Gastrocnemius medialis (tissue), 4 donors: ENCODE data around the gene RGL2. TPM values are rescaled to one million over a fixed set of nuclear protein-coding genes. Genes with fewer than 3 reads are reported as not detected.

Experiments used
- ATAC-seq, 2 donors: fragments of 150-250 bp; one replicate each; pipeline ENCODE4 v1.9.1; 2016
- DNase-seq, 2 donors: peaks; one replicate each; pipeline ENCODE4 v3.0.0-alpha.2; 2019
- H3K27ac ChIP-seq, 4 donors: fragments of 200-600 bp; sonication (generic); 1 replicate in 1 of 4; 2 replicates in 3 of 4; pipeline ENCODE4 v1.5.1; 2016 to 2018; ENCODE audit warnings: mild to moderate bottlenecking in 2 of 4, moderate library complexity in 1 of 4
- H3K27me3 ChIP-seq, 3 donors: fragments of 200-600 bp; sonication (generic) in 2 of 3; 1 replicate in 1 of 3; 2 replicates in 2 of 3; pipeline versions ENCODE4 v1.5.1 to v1.6.0; 2016 to 2019; ENCODE audit warnings: mild to moderate bottlenecking in 1 of 3, moderate library complexity in 1 of 3
- H3K36me3 ChIP-seq, 2 donors: fragments of 200-600 bp; sonication (generic) in 1 of 2; one replicate each; pipeline ENCODE4 v1.5.1; 2017 to 2018
- H3K4me1 ChIP-seq, 2 donors: fragments of 200-600 bp; sonication (generic) in 1 of 2; one replicate each; pipeline ENCODE4 v1.5.1; 2016 to 2017; ENCODE audit warnings: mild to moderate bottlenecking in 2 of 2
- H3K4me3 ChIP-seq, 4 donors: fragments of 200-600 bp; sonication (generic) in 3 of 4; 1 replicate in 1 of 4; 2 replicates in 3 of 4; pipeline ENCODE4 v1.5.1; 2016 to 2019; ENCODE audit warnings: mild to moderate bottlenecking in 2 of 4
- H3K9me3 ChIP-seq, 3 donors: fragments of 200-600 bp; sonication (generic) in 2 of 3; 1 replicate in 1 of 3; 2 replicates in 2 of 3; pipeline ENCODE4 v1.5.1; 2016 to 2019
- POLR2A ChIP-seq, 2 donors: fragments of 450-650 bp; IDR thresholded peaks; one replicate each; pipeline ENCODE4 v1.6.1; 2017; ENCODE audit warnings: antibody characterized with exemption in 2 of 2, mild to moderate bottlenecking in 2 of 2, moderate library complexity in 2 of 2
- in situ Hi-C, 4 donors: fragments of 200-750 bp; cut with MboI; loops; one replicate each; pipeline versions ENCODE4 v1.15.0 to v1.8.0; 2017; ENCODE audit warnings: low sequenced_read_pairs in 4 of 4
- intact Hi-C: fragments of 100-400 bp; cut with DNase I; formaldehyde crosslinking; loops from one replicate; pipeline ENCODE4 v1.15.1; 2023; ENCODE audit warnings: low total_unique reads
- total RNA-seq, 4 donors: library from RNA; depleted of rRNA; stranded (reverse); fragments of >200 nt; gene quantifications; one replicate each; pipeline versions ENCODE4 v1.1.0 to v1.2.3, GENCODE V29; 2016
- TF ChIP-seq, protein P1 (sequence below), 5 experiments: fragments of 450-650 bp in 3 of 5; fragments of 200-600 bp in 2 of 5; sonication (generic) in 2 of 5; IDR thresholded peaks in 4 of 5; conservative IDR thresholded peaks in 1 of 5; 1 replicate in 4 of 5; 2 replicates in 1 of 5; pipeline ENCODE4 v1.5.1; 2016 to 2019; ENCODE audit warnings: antibody characterized with exemption in 5 of 5, mild to moderate bottlenecking in 3 of 5, moderate library complexity in 3 of 5

The RGL2 gene
- total RNA-seq, 4 donors from 2014 or later, result 39.8 to 52.3 (median 40.8) TPM

DNA sequence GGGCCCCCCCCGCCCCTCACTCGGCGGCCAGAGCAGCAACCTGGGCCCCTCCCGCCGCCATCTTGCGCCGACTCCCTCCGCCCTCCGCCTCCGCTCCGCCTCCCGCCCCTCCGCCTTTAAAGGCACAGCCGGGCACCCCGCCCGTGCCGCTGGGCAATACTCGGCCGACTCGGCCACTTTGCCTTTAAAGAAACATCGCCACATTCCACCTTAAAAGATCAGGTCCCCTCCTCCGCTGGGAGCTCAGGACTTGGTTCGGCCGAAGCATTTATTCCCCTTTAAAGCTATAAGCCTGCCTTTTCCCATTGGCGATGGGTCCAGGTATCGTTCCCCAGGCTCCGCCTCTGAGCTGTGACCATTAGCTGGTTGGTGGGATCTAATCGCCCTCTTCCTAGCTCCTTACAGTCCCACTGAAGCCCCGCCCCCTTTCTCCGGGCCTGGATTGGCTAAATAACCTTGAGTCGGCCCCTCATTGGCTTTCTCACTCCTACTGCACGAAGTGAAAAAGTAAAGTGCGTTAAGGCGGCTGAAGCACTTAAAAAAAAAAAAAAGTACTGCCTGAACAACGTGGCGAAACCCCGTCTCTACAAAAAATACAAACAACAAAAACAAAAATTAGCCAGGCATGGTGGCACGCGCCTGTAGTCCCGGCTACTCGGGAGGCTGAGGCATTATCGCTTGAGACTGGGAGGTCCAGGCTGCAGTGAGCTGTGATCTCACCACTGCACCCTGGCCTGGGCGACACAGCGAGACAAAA lies 19.1 kb upstream of the RGL2 start, which contains the start of gene ZBTB22:
Gene ZBTB22 (minus strand): TSS at position 76 of the 757 bp plus-strand sequence. CDS start 828 bp downstream, outside the sequence.
- H3K27me3 ChIP-seq, result no peaks in the 10 kb centered on the region
- H3K27ac ChIP-seq, result peak within 1 kb of the TSS; percentile 82 to 93 (median 90)
- intact Hi-C loops, result loop anchor here (1.0 to 10.0 kb wide), 4 partner anchors 19 to 1143 kb away; partner anchors contain the start of genes AGPAT1, BRD2 and RNF5
- no peaks in the 10 kb centered on the region for H3K9me3 ChIP-seq
- H3K4me1 ChIP-seq, result peaks cover 36 to 66% of the 10 kb centered on the region in 2 donors
- in situ Hi-C loops, result no loop called here
- DNase-seq (peak; percentile 99 to 100), ATAC-seq (peak; percentile 84 to 90)
- TF ChIP-seq POLR2A (IDR thresholded peaks at IDR 0.05), result peak in 1 of 2 donors; percentile 56
- TF ChIP-seq, protein P1, sequence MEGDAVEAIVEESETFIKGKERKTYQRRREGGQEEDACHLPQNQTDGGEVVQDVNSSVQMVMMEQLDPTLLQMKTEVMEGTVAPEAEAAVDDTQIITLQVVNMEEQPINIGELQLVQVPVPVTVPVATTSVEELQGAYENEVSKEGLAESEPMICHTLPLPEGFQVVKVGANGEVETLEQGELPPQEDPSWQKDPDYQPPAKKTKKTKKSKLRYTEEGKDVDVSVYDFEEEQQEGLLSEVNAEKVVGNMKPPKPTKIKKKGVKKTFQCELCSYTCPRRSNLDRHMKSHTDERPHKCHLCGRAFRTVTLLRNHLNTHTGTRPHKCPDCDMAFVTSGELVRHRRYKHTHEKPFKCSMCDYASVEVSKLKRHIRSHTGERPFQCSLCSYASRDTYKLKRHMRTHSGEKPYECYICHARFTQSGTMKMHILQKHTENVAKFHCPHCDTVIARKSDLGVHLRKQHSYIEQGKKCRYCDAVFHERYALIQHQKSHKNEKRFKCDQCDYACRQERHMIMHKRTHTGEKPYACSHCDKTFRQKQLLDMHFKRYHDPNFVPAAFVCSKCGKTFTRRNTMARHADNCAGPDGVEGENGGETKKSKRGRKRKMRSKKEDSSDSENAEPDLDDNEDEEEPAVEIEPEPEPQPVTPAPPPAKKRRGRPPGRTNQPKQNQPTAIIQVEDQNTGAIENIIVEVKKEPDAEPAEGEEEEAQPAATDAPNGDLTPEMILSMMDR (IDR thresholded peaks at IDR 0.05 in 4 of 5, conservative IDR thresholded peaks at IDR 0.05 in 1 of 5), result peak in 1 of 5 experiments; percentile 24
- peaks cover 0 to 30% of the 10 kb centered on the region in 2 donors for H3K36me3 ChIP-seq
- H3K4me3 ChIP-seq, result peak within 1 kb of the TSS; percentile 56 to 70 (median 64)

DNA sequence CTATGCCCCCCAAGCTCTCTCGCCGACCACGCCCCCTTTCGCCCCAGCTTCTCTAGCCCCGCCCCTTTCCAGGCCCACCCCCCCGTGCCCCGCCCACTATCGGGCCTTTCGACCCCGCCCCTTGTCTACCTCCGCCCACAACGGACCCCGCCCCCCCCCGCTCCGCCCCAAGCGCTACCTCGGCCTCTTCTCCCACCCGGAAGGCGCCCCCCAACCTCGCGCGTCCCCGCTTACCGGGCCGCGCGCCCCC lies 18.6 kb upstream of the RGL2 start:
- DNase-seq (peak; percentile 35 to 48), ATAC-seq (no peak)
- no peaks in the 10 kb centered on the region for H3K9me3 ChIP-seq
- peak overlapping the region; percentile 82 to 93 (median 90) for H3K27ac ChIP-seq
- TF ChIP-seq POLR2A (IDR thresholded peaks at IDR 0.05), result no peak
- TF ChIP-seq, protein P1 (IDR thresholded peaks at IDR 0.05 in 4 of 5, conservative IDR thresholded peaks at IDR 0.05 in 1 of 5), result no peak
- H3K27me3 ChIP-seq, result no peaks in the 10 kb centered on the region
- H3K4me3 ChIP-seq, result peak overlapping the region; percentile 56 to 70 (median 64)
- in situ Hi-C loops, result no loop called here
- H3K4me1 ChIP-seq, result peaks cover 40 to 71% of the 10 kb centered on the region in 2 donors
- H3K36me3 ChIP-seq, result peaks cover 0 to 30% of the 10 kb centered on the region in 2 donors
- intact Hi-C loops, result loop anchor here (1.0 to 10.0 kb wide), 4 partner anchors 18 to 1143 kb away; partner anchors contain the start of genes AGPAT1, BRD2 and RNF5

DNA sequence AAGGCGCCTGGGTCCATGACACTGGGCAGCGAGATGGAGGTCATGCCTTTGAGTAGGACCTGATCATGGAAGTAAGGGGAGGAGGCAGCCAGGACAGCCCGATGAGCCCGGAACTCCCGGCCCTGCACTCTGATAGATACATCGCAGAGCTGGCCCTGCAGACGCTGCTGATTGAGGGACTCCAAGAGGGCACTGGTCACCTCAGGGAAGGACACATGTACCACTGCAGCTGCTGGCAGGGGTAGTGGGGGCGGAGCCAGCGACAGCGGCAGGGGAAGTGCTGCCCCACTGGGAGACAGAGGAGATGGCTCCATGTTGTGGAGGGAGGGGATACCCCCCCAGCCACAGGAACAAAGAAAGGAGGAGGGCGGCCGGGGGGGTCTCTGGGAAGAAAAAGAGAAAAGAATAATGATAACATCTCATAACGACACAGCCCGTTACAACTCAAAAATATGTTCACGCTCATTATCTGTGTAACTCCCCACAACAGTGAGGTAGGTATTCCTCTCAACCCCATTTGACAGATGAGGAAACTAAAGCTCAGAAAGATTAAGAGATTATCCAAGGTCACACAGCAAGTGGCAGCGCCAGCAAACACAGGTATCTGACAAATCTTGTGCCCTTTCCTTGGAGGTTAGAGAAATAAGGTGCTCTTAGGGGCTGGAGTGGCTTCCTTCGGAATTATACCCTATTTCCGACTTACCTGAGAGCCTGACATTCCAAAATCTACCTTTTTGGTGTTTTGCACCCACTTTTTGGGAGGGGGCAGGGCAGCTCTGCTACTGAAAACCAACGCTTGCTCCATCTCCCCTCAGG lies 18.1 kb upstream of the RGL2 start:
- H3K9me3 ChIP-seq, result no peaks in the 10 kb centered on the region
- intact Hi-C loops, result loop anchor here (1.0 to 10.0 kb wide), 4 partner anchors 18 to 1142 kb away; partner anchors contain the start of genes AGPAT1, BRD2 and RNF5
- TF ChIP-seq, protein P1 (IDR thresholded peaks at IDR 0.05 in 4 of 5, conservative IDR thresholded peaks at IDR 0.05 in 1 of 5), result no peak
- TF ChIP-seq POLR2A (IDR thresholded peaks at IDR 0.05), result no peak
- ATAC-seq (no peak), DNase-seq (peak in 1 of 2 donors; percentile 50)
- H3K36me3 ChIP-seq, result peaks cover 0 to 30% of the 10 kb centered on the region in 2 donors
- in situ Hi-C loops, result no loop called here
- peak overlapping the region; percentile 56 to 70 (median 64) for H3K4me3 ChIP-seq
- H3K27me3 ChIP-seq, result no peaks in the 10 kb centered on the region
- peak overlapping the region; percentile 82 to 93 (median 90) for H3K27ac ChIP-seq
- H3K4me1 ChIP-seq, result peaks cover 41 to 72% of the 10 kb centered on the region in 2 donors

DNA sequence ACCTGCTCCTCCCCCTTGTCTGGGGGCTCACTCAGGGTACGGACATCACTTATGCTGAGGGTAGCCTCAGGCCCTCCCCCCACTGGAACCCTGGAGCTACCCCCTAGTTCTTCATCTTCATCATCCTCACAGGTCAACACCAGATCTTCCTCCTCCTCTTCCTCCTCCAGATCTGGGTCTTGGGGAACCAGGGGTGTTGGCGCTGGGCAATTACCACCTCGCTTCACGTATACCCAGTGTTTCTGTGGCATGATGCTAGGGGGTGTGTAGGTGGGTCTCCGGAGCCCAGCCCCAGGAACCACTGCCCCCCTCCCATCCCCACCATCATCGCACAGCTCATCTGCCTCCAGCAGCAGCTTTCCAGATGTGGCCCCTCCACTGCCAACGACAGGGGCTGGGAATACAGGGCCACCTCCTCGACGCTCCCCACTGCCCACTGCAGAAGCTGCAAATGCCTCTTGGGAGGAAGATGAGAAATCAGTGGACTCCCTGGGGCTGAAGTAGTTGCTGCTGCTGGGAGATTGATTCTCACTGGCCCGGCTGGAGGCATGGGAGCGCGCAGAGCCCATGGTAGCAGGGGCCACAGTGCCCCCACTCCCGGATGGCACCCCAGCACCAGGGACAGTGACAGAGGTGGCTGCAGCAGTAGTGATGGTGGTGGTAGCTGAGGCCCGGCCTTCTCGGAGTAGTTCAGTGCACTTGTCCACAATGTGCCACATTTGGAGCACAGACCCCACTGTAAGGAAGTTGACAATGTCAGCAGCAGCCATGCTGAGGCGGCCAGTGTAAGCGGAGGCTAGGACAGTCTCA lies 17.3 kb upstream of the RGL2 start:
- TF ChIP-seq POLR2A (IDR thresholded peaks at IDR 0.05), result no peak
- TF ChIP-seq, protein P1 (IDR thresholded peaks at IDR 0.05 in 4 of 5, conservative IDR thresholded peaks at IDR 0.05 in 1 of 5), result no peak
- intact Hi-C loops (loop anchor here (10.0 kb wide), 2 partner anchors 409 to 1141 kb away; partner anchors contain the start of genes AGPAT1 and RNF5), in situ Hi-C loops (no loop called here)
- peaks cover 33 to 65% of the 10 kb centered on the region in 2 donors for H3K4me1 ChIP-seq
- no peak for DNase-seq
- H3K36me3 ChIP-seq, result peaks cover 0 to 26% of the 10 kb centered on the region in 2 donors
- no peak for ATAC-seq
- H3K4me3 ChIP-seq, result no peak overlapping the region
- H3K9me3 ChIP-seq, result no peaks in the 10 kb centered on the region
- H3K27ac ChIP-seq, result peak overlapping the region; percentile 86 to 94 (median 94)
- no peaks in the 10 kb centered on the region for H3K27me3 ChIP-seq
